Neural cell (in vitro differentiated cells): ENCODE results near the gene RDH8. TPM values are rescaled to one million over a fixed set of nuclear protein-coding genes. Genes with fewer than 3 reads are reported as not detected.

Experiments
- H2AFZ ChIP-seq: fragments of 200-600, 300-800 bp; sonication (generic), shearing (Covaris generic); 2 replicates; pipeline ENCODE4 v1.6.0; 2014; ENCODE audit warnings: low read depth, mild to moderate bottlenecking, antibody characterized with exemption, low read length, moderate library complexity
- H3F3A ChIP-seq: fragments of 200-600 bp; shearing (Covaris generic); 2 replicates; pipeline ENCODE4 v1.6.1; 2016; ENCODE audit warnings: mild to moderate bottlenecking, moderate library complexity, mixed read lengths, antibody characterized with exemption, low read length; ENCODE audit not compliant: insufficient read depth, poor library complexity, severe bottlenecking
- H3K27ac ChIP-seq: fragments of 200-600, 300-800 bp; sonication (generic), shearing (Covaris generic); 2 replicates; pipeline ENCODE4 v1.5.1; 2014; ENCODE audit warnings: mild to moderate bottlenecking, low read length, moderate library complexity
- H3K27me3 ChIP-seq: fragments of 300-800, 200-600 bp; sonication (generic), shearing (Covaris generic); 2 replicates; pipeline ENCODE4 v1.6.0; 2014; ENCODE audit warnings: mild to moderate bottlenecking, low read depth, low read length, moderate library complexity; ENCODE audit not compliant: insufficient read depth
- H3K36me3 ChIP-seq: fragments of 300-800, 200-600 bp; sonication (generic), shearing (Covaris generic); 2 replicates; pipeline ENCODE4 v1.5.1; 2014; ENCODE audit warnings: mild to moderate bottlenecking, antibody characterized with exemption, low read length, moderate library complexity; ENCODE audit not compliant: insufficient read depth
- H3K4me2 ChIP-seq: fragments of 300-800, 200-600 bp; sonication (generic), shearing (Covaris generic); 2 replicates; pipeline ENCODE4 v1.6.0; 2014; ENCODE audit warnings: mild to moderate bottlenecking, low read length
- H3K4me3 ChIP-seq: fragments of 300-800, 200-600 bp; sonication (generic), shearing (Covaris generic); 2 replicates; pipeline ENCODE4 v1.5.1; 2014; ENCODE audit warnings: mild to moderate bottlenecking, low read length, moderate library complexity
- H3K79me2 ChIP-seq: fragments of 200-600 bp; shearing (Covaris generic); replicated peaks from 2 replicates; pipeline ENCODE4 v1.6.0; 2014; ENCODE audit warnings: mild to moderate bottlenecking, low read length, moderate library complexity; ENCODE audit not compliant: insufficient read depth
- H3K9ac ChIP-seq: fragments of 300-800, 200-600 bp; sonication (generic), shearing (Covaris generic); 2 replicates; pipeline ENCODE4 v1.6.1; 2016; ENCODE audit warnings: mild to moderate bottlenecking, low read length, mixed read lengths
- H3K9me2 ChIP-seq: fragments of 200-600 bp; shearing (Covaris generic); 2 replicates; pipeline ENCODE4 v1.6.1; 2016; ENCODE audit warnings: mild to moderate bottlenecking, low read length, mixed read lengths; ENCODE audit not compliant: insufficient read depth
- H3K9me3 ChIP-seq: fragments of 200-600, 300-800 bp; sonication (generic), shearing (Covaris generic); 2 replicates; pipeline ENCODE4 v1.6.1; 2016; ENCODE audit warnings: mild to moderate bottlenecking, mixed run types, low read length, moderate library complexity, mixed read lengths
- H4K20me1 ChIP-seq: fragments of 200-600 bp; shearing (Covaris generic); 2 replicates; pipeline ENCODE4 v1.6.1; 2016; ENCODE audit warnings: mild to moderate bottlenecking, mixed run types; ENCODE audit not compliant: insufficient read depth
- EP300 ChIP-seq: fragments of 450-650 bp; conservative IDR thresholded peaks from 2 replicates; pipeline ENCODE4 v1.6.1; 2014; ENCODE audit warnings: antibody characterized with exemption, mild to moderate bottlenecking, moderate library complexity; ENCODE audit not compliant: poor library complexity, severe bottlenecking
- EZH2 ChIP-seq: fragments of 200-600, 300-800 bp; shearing (Covaris generic), sonication (generic); IDR thresholded peaks from 2 replicates; pipeline ENCODE4 v1.6.1; 2014; ENCODE audit warnings: antibody characterized with exemption, low read length, borderline replicate concordance, mild to moderate bottlenecking; ENCODE audit not compliant: insufficient read depth, poor library complexity, severe bottlenecking
- MXI1 ChIP-seq: fragments of 450-650 bp; conservative IDR thresholded peaks from 2 replicates; pipeline ENCODE4 v1.6.1; 2014; ENCODE audit warnings: antibody characterized with exemption, mild to moderate bottlenecking; ENCODE audit not compliant: poor library complexity, severe bottlenecking
- POLR2AphosphoS5 ChIP-seq: IDR thresholded peaks from 2 replicates; pipeline ENCODE4 v1.6.1; 2012
- RAD21 ChIP-seq: fragments of 450-650 bp; conservative IDR thresholded peaks from 2 replicates; pipeline ENCODE4 v1.6.1; 2014; ENCODE audit warnings: antibody characterized with exemption, mild to moderate bottlenecking, moderate library complexity
- REST ChIP-seq: IDR thresholded peaks from 2 replicates; pipeline ENCODE4 v1.6.1; 2012; ENCODE audit warnings: borderline replicate concordance
- SMC3 ChIP-seq: fragments of 450-650 bp; conservative IDR thresholded peaks from 2 replicates; pipeline ENCODE4 v1.6.1; 2014; ENCODE audit warnings: antibody characterized with exemption, mild to moderate bottlenecking, moderate library complexity; ENCODE audit not compliant: poor library complexity
- TAF1 ChIP-seq: IDR thresholded peaks from 2 replicates; pipeline ENCODE4 v1.6.1; 2012; ENCODE audit warnings: low read depth
- polyA plus RNA-seq: library from polyadenylated mRNA; depleted of rRNA; stranded (reverse); fragments of >200 nt; gene quantifications from 2 replicates; pipeline ENCODE4 v1.2.3, GENCODE V29; 2014
- TF ChIP-seq, protein P1 (sequence below): fragments of 450-650 bp; IDR thresholded peaks from 2 replicates; pipeline ENCODE4 v1.5.1; 2014; ENCODE audit warnings: antibody characterized with exemption, mild to moderate bottlenecking, moderate library complexity; ENCODE audit not compliant: poor library complexity, severe bottlenecking

Gene RDH8
- polyA plus RNA-seq, 1 donor from 2014 or later = not detected

DNA sequence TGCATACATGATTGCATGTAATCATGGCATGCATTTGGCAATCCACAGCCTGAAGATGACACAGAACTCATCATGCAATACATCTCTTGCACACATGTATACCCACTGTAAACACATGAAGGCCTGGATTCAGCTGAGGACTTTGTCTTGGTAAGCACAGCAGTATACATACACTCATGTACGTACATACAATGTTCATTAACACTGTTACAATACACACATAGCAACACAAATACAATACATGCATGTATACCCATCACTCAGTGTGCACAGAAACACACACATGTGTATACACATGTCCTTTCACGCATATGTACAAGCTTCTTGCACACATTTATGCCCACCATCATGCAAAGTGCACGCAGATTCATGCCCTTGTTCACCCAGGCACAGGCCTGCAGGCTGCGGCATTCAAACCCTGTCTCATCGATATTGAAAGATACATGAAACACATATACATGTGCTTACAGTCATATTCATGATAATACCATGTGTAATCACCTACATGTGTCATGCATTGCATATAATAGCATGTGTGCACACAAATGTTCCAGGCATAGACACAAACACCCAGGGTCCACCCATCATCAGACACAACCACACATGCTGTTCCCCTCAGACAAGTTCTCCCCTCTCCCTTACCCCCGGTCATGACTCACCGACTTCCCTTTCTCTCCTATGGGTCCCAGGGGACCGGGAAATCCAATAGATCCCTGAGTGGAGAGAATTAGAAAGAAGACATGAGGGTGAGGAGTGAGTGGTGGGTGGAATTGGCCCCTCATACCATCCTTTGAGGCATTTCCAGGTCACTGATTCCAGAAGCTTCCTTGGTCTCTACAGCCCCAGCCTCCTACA lies 31.6 kb upstream of the RDH8 start:
- Histone ChIP-seq H2AFZ (no peak overlapping the region), H3K79me2 (no peaks in the 10 kb centered on the region), H3K9me3 (no peaks in the 10 kb centered on the region), H3K27ac (no peak overlapping the region), H3K9me2 (no peaks in the 10 kb centered on the region), H3F3A (no peaks in the 10 kb centered on the region), H3K27me3 (no peaks in the 10 kb centered on the region), H3K4me2 (no peak overlapping the region), H3K4me3 (no peak overlapping the region), H3K9ac (no peak overlapping the region), H3K36me3 (no peaks in the 10 kb centered on the region), H4K20me1 (no peaks in the 10 kb centered on the region)
- TF ChIP-seq SMC3 (no peak), EZH2 (no peak), EP300 (no peak), REST (no peak), POLR2AphosphoS5 (no peak), RAD21 (no peak), MXI1 (no peak), TAF1 (no peak)
- TF ChIP-seq, protein P1, sequence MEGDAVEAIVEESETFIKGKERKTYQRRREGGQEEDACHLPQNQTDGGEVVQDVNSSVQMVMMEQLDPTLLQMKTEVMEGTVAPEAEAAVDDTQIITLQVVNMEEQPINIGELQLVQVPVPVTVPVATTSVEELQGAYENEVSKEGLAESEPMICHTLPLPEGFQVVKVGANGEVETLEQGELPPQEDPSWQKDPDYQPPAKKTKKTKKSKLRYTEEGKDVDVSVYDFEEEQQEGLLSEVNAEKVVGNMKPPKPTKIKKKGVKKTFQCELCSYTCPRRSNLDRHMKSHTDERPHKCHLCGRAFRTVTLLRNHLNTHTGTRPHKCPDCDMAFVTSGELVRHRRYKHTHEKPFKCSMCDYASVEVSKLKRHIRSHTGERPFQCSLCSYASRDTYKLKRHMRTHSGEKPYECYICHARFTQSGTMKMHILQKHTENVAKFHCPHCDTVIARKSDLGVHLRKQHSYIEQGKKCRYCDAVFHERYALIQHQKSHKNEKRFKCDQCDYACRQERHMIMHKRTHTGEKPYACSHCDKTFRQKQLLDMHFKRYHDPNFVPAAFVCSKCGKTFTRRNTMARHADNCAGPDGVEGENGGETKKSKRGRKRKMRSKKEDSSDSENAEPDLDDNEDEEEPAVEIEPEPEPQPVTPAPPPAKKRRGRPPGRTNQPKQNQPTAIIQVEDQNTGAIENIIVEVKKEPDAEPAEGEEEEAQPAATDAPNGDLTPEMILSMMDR = no peak

GRCh38 chr19:9986787-9987281 lies 26.4 kb upstream of the RDH8 start:
- H3K9me2 ChIP-seq = no peaks in the 10 kb centered on the region
- no peaks in the 10 kb centered on the region for H3K27me3 ChIP-seq
- no peaks in the 10 kb centered on the region for H3F3A ChIP-seq
- H3K9ac ChIP-seq = no peak overlapping the region
- TF ChIP-seq EZH2 (no peak), SMC3 (no peak), RAD21 (no peak), POLR2AphosphoS5 (no peak), REST (no peak), MXI1 (no peak), TAF1 (no peak), EP300 (no peak)
- TF ChIP-seq, protein P1 = no peak
- no peaks in the 10 kb centered on the region for H3K9me3 ChIP-seq
- H4K20me1 ChIP-seq = no peaks in the 10 kb centered on the region
- H3K36me3 ChIP-seq = no peaks in the 10 kb centered on the region
- no peaks in the 10 kb centered on the region for H3K79me2 ChIP-seq
- H3K4me3 ChIP-seq = no peak overlapping the region
- H3K27ac ChIP-seq = no peak overlapping the region
- no peak overlapping the region for H2AFZ ChIP-seq
- H3K4me2 ChIP-seq = no peak overlapping the region
